Gastroesophageal sphincter (tissue), 4 donors: ENCODE measurements around the gene LRRC3C. TPM values are rescaled to one million over a fixed set of nuclear protein-coding genes. Genes with fewer than 3 reads are reported as not detected.

Experiments used
- ATAC-seq: fragments of 150-250 bp; one replicate; pipeline ENCODE4 v1.9.1; 2016; ENCODE audit warnings: mild to moderate bottlenecking, moderate library complexity
- H3K27ac ChIP-seq, 4 donors: fragments of 200-600 bp; sonication (generic) in 3 of 4; 1 replicate in 3 of 4; 2 replicates in 1 of 4; pipeline ENCODE4 v1.5.1; 2016 to 2019
- H3K27me3 ChIP-seq: fragments of 200-600 bp; sonication (generic); one replicate; pipeline ENCODE4 v1.5.1; 2019
- H3K36me3 ChIP-seq, 2 donors: fragments of 200-600 bp; sonication (generic); one replicate each; pipeline ENCODE4 v1.5.1; 2019; ENCODE audit warnings: control low read depth in 1 of 2
- H3K4me1 ChIP-seq, 3 donors: fragments of 200-600 bp; sonication (generic); 1 replicate in 2 of 3; 2 replicates in 1 of 3; pipeline ENCODE4 v1.5.1; 2016 to 2019; ENCODE audit warnings: control low read depth in 2 of 3
- H3K4me3 ChIP-seq, 2 donors: fragments of 200-600 bp; sonication (generic); one replicate each; pipeline ENCODE4 v1.5.1; 2019; ENCODE audit warnings: mild to moderate bottlenecking in 1 of 2, moderate library complexity in 1 of 2
- H3K9me3 ChIP-seq, 3 donors: fragments of 200-600 bp; sonication (generic); one replicate each; pipeline ENCODE4 v1.5.1; 2017 to 2019; ENCODE audit warnings: control low read depth in 2 of 3
- EP300 ChIP-seq: sonication (generic); formaldehyde crosslinking; IDR thresholded peaks from one replicate; pipeline ENCODE4 v1.6.1; 2017; ENCODE audit warnings: antibody characterized with exemption, mild to moderate bottlenecking
- POLR2A ChIP-seq, 2 donors: fragments of 450-650 bp; IDR thresholded peaks; one replicate each; pipeline ENCODE4 v1.6.1; 2017; ENCODE audit warnings: antibody characterized with exemption in 2 of 2, mild to moderate bottlenecking in 2 of 2, moderate library complexity in 1 of 2
- POLR2AphosphoS5 ChIP-seq: sonication (generic); formaldehyde crosslinking; IDR thresholded peaks from one replicate; pipeline ENCODE4 v1.6.1; 2017; ENCODE audit warnings: antibody characterized with exemption
- WGBS, 2 donors: methylation state at CpG; one replicate each; pipeline ENCODE4 v1.1.5; 2018; ENCODE audit warnings: low coverage in 1 of 2; 5-methylcytosine and 5-hydroxymethylcytosine counted together
- total RNA-seq, 4 donors: library from RNA; depleted of rRNA; stranded (reverse); fragments of >200 nt; gene quantifications; one replicate each; pipeline ENCODE4 v1.1.0, GENCODE V29; 2016
- TF ChIP-seq, protein P1 (sequence below), 4 experiments: fragments of 200-600 bp in 2 of 4; fragments of 450-650 bp in 2 of 4; sonication (generic) in 1 of 4; IDR thresholded peaks; one replicate each; pipeline ENCODE4 v1.5.1; 2017 to 2019; ENCODE audit warnings: antibody characterized with exemption in 4 of 4, mild to moderate bottlenecking in 2 of 4, moderate library complexity in 2 of 4

LRRC3C gene
- total RNA-seq, 4 donors from 2014 or later = 1.1 TPM; not detected in 3

DNA sequence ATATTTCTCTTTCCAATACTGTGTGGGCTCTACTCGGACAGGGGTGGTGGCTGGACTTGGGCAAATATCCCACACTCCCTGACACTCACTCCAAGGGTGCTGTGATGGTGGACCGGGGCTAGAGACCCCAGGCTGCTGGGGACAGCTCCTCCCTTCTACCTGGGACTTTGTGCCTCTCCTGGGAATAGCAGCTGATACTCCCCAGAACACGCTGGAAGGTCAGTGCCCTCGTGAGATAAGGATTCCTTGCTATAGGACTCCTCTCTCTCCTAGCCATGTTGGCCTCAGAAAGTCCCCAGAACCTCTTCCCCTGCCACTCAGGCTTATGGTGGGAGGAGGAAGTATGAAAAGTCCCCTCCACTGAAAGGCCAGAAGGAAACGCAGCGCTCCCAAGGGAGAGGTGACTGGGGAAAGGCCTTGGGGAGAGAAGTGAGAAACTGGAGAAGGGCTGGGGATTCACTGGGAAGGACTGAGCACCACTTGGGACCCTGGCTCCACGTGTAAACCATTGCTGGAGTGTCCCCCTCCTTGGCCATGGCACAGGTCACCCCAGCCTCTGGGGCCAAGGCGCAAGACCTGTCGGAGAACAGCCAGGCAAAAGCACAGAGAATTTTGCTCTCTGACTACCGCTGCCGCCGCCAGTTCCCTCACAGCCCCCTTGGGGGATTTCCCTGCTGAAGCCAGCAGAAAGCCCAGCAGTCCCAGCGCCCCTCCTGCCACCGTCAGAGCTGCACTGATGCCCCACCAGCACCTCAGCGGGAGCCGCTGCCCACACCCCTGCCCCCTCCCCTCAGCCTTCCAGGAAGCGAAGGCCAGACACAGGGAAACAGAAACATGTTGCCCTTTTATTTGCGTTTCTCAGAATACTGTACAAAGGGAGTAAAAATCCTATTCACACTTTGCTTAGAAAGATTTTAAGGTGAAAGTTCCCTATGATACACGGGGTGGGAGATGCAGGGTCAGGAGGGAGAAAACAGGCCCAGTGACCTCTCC is 7.0 kb upstream of the LRRC3C start:
- WGBS, 2 donors = 67 to 86% methylated on average over 1 to 6 of the region's 19 CpGs
- Histone ChIP-seq H3K4me1 (peaks cover 0 to 19% (median 3%) of the 10 kb centered on the region in 3 donors), H3K27me3 (no peaks in the 10 kb centered on the region), H3K4me3 (no peak overlapping the region), H3K9me3 (no peaks in the 10 kb centered on the region), H3K27ac (no peak overlapping the region), H3K36me3 (peaks cover 0 to 65% of the 10 kb centered on the region in 2 donors)
- ATAC-seq = no peak
- no peak for TF ChIP-seq EP300
- no peak for TF ChIP-seq POLR2AphosphoS5
- TF ChIP-seq, protein P1, sequence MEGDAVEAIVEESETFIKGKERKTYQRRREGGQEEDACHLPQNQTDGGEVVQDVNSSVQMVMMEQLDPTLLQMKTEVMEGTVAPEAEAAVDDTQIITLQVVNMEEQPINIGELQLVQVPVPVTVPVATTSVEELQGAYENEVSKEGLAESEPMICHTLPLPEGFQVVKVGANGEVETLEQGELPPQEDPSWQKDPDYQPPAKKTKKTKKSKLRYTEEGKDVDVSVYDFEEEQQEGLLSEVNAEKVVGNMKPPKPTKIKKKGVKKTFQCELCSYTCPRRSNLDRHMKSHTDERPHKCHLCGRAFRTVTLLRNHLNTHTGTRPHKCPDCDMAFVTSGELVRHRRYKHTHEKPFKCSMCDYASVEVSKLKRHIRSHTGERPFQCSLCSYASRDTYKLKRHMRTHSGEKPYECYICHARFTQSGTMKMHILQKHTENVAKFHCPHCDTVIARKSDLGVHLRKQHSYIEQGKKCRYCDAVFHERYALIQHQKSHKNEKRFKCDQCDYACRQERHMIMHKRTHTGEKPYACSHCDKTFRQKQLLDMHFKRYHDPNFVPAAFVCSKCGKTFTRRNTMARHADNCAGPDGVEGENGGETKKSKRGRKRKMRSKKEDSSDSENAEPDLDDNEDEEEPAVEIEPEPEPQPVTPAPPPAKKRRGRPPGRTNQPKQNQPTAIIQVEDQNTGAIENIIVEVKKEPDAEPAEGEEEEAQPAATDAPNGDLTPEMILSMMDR (IDR thresholded peaks at IDR 0.05) = no peak
- TF ChIP-seq POLR2A (IDR thresholded peaks at IDR 0.05) = no peak

DNA sequence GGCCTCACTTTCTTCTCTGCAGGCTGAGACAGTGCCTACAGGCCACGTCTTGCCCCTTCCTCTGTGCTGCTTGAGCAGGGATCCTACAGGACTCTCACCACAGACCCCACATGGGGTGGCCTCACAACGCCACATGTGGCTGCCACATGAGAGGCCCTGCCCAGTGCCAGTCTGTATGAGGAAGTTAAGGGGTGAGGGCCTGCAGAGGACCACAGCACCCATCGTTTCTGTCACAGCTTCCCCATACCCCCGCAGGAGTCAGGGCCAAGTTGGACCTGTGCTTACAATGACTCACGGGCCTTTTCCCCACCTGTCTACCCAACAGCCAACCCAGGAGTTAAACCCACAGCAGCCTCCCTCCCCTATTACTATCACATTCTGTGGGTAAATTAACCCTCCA is 6.2 kb upstream of the LRRC3C start:
- WGBS, 2 donors = 67 to 88% methylated on average over 3 to 4 of the region's 5 CpGs
- H3K27me3 ChIP-seq = no peaks in the 10 kb centered on the region
- H3K27ac ChIP-seq = no peak overlapping the region
- H3K36me3 ChIP-seq = peaks cover 0 to 65% of the 10 kb centered on the region in 2 donors
- TF ChIP-seq POLR2AphosphoS5 = no peak
- TF ChIP-seq POLR2A (IDR thresholded peaks at IDR 0.05) = no peak
- TF ChIP-seq, protein P1 (IDR thresholded peaks at IDR 0.05) = no peak
- TF ChIP-seq EP300 = no peak
- H3K9me3 ChIP-seq = no peaks in the 10 kb centered on the region
- H3K4me1 ChIP-seq = peaks cover 0 to 27% (median 11%) of the 10 kb centered on the region in 3 donors
- ATAC-seq = no peak
- H3K4me3 ChIP-seq = no peak overlapping the region

DNA sequence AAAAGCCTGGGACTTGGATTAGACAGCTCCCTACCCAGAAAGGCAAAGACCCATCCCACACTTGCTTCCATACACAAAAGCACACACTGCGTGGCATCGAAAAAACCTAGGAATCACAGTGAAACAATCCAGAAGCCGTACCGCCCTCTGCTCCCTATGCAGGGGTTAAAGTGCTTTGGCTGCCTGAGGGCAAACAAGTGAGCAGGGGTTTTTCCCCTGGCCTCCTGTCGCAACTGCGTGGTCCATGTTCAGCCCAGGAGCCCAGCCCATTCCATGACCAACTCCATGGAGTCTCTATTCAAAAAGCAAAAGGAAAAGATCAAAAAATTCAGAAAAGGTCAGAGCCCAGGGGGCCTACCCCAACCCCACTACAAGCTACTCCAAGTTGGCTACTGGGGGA is 5.5 kb upstream of the LRRC3C start:
- TF ChIP-seq EP300 (no peak), POLR2AphosphoS5 (no peak), POLR2A (IDR thresholded peaks at IDR 0.05) (no peak)
- TF ChIP-seq, protein P1 (IDR thresholded peaks at IDR 0.05) = no peak
- Histone ChIP-seq H3K36me3 (peaks cover 0 to 59% of the 10 kb centered on the region in 2 donors), H3K27me3 (no peaks in the 10 kb centered on the region), H3K4me3 (no peak overlapping the region), H3K9me3 (no peaks in the 10 kb centered on the region), H3K4me1 (peaks cover 0 to 34% (median 16%) of the 10 kb centered on the region in 3 donors), H3K27ac (no peak overlapping the region)
- WGBS, 2 donors = 79% methylated on average over 2 of the region's 6 CpGs; no CpG with 5 or more reads in 1 of the 2 donors
- no peak for ATAC-seq

DNA sequence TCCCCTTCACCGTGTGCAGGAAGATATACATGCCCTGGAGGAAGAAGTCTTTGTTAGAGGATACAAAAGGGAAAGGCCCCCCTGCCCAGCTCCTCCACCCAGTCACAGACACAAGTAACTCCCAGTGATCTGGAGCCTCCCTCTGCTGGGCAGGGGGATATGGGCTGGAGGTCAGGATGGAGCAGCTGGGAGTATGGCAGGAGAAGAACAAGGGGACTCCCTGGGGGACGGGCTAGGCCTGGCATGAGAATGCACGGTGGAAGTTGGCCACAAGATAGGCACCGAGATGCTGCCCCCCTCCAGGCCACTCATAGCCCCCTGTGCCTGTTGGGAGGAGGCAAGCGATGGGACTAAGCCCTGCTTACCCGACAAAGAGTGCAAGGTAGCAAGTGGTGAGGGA is 4.3 kb upstream of the LRRC3C start:
- Histone ChIP-seq H3K27ac (no peak overlapping the region), H3K4me3 (no peak overlapping the region), H3K9me3 (no peaks in the 10 kb centered on the region), H3K4me1 (peaks cover 0 to 39% (median 16%) of the 10 kb centered on the region in 3 donors), H3K27me3 (no peaks in the 10 kb centered on the region), H3K36me3 (peaks cover 0 to 57% of the 10 kb centered on the region in 2 donors)
- WGBS, 2 donors = 50% methylated on average over 1 of the region's 6 CpGs; no CpG with 5 or more reads in 1 of the 2 donors
- ATAC-seq = no peak
- TF ChIP-seq POLR2AphosphoS5 (no peak), POLR2A (IDR thresholded peaks at IDR 0.05) (no peak), EP300 (no peak)
- TF ChIP-seq, protein P1 (IDR thresholded peaks at IDR 0.05) = no peak
